K562 (cell line): ENCODE results near the gene CUX1. TPM values are rescaled to one million over a fixed set of nuclear protein-coding genes. Genes with fewer than 3 reads are reported as not detected.

Experiments used
- FOXO4 ChIP-seq: fragments of 450-650 bp; formaldehyde crosslinking; IDR thresholded peaks from 2 replicates; pipeline ENCODE4 v1.4.0; 2020; ENCODE audit warnings: mild to moderate bottlenecking, moderate library complexity
- HDAC1 ChIP-seq, 2 experiments: fragments of 450-650 bp; IDR thresholded peaks; 2 replicates each; pipeline ENCODE4 v1.6.1; 2016 to 2017; ENCODE audit warnings: inconsistent platforms in 1 of 2, mild to moderate bottlenecking in 1 of 2, moderate library complexity in 1 of 2
- JUNB ChIP-seq: fragments of 450-650 bp; formaldehyde crosslinking; conservative IDR thresholded peaks from 2 replicates; pipeline ENCODE4 v1.4.0; 2020; ENCODE audit warnings: mild to moderate bottlenecking
- MNT ChIP-seq, 2 experiments: fragments of 450-650 bp; conservative IDR thresholded peaks; 2 replicates each; pipeline ENCODE4 v1.6.1; 2017; ENCODE audit warnings: mild to moderate bottlenecking in 2 of 2, moderate library complexity in 2 of 2
- NONO ChIP-seq, 2 experiments: fragments of 200-400 bp in 1 of 2; fragments of 450-650 bp in 1 of 2; formaldehyde crosslinking in 1 of 2; IDR thresholded peaks; 2 replicates each; pipeline ENCODE4 v1.6.1; 2017; ENCODE audit warnings: low read depth in 2 of 2, mild to moderate bottlenecking in 2 of 2, moderate library complexity in 2 of 2, low read length in 1 of 2
- SIX5 ChIP-seq, 2 experiments: IDR thresholded peaks; 2 replicates each; pipeline ENCODE4 v1.6.1; 2011; ENCODE audit warnings: low read length in 2 of 2, borderline replicate concordance in 1 of 2, low read depth in 1 of 2, mild to moderate bottlenecking in 1 of 2, moderate library complexity in 1 of 2; ENCODE audit not compliant: insufficient read depth in 1 of 2
- SNAPC5 ChIP-seq: fragments of 250-450 bp; sonication (Bioruptor Pico); IDR thresholded peaks from 2 replicates; pipeline ENCODE4 v1.8.0; 2021; ENCODE audit warnings: moderate library complexity, mild to moderate bottlenecking, inconsistent platforms
- STAT5B ChIP-seq: fragments of 250-450 bp; sonication (Bioruptor Pico); IDR thresholded peaks from 2 replicates; pipeline ENCODE4 v1.8.0; 2021; ENCODE audit warnings: mild to moderate bottlenecking, inconsistent platforms
- ZNF316 ChIP-seq: fragments of 450-650 bp; IDR thresholded peaks from 2 replicates; pipeline ENCODE4 v1.6.1; 2016
- ZNF592 ChIP-seq: fragments of 450-650 bp; IDR thresholded peaks from 2 replicates; pipeline ENCODE4 v1.6.1; 2017; ENCODE audit warnings: antibody characterized with exemption, mild to moderate bottlenecking
- polyA plus RNA-seq, 8 experiments: library from polyadenylated mRNA; depleted of rRNA in 4 of 8; stranded (reverse) in 5 of 8; unstranded in 3 of 8; fragments of >200 nt; fragmentation: Nextera tagmentation in 2 of 8; fragmentation: Illumina TruSeq in 1 of 8; extraction: Ambion mirVana in 2 of 8; extraction: Trizol in 1 of 8; gene quantifications; 2 replicates each; pipeline versions ENCODE4 v1.2.1 to v1.2.3, GENCODE V29; 2011 to 2014; ENCODE audit warnings: inconsistent platforms in 1 of 8, missing spikeins in 1 of 8
- total RNA-seq, 7 experiments: library from RNA; depleted of rRNA in 6 of 7; stranded (reverse); fragments of >200 nt in 6 of 7; fragmentation: Illumina TruSeq in 2 of 7; extraction: Trizol in 2 of 7; gene quantifications; 2 replicates each; pipeline versions ENCODE4 v1.2.1 to v1.2.3, GENCODE V29; 2011 to 2021; ENCODE audit warnings: low replicate concordance in 1 of 7

Gene CUX1
- total and polyA plus RNA-seq, 9 of the 15 experiments (the other 6 are each of a cell fraction or from before 2014, with no cell fraction given) = 3.6 to 55.3 (median 25.2) TPM

- TF ChIP-seq ZNF592 (peak; percentile 53; the same call in 1 of the 2 replicates), FOXO4 (no peak), ZNF316 (no peak), NONO (IDR thresholded peaks at IDR 0.05; ENCODE audit: low read depth in 2 of 2, low read length in 1 of 2) (no peak), JUNB (CRISPR knock-in tag) (no peak), HDAC1 (IDR thresholded peaks at IDR 0.05) (peak in 1 of 2 experiments; percentile 62; a peak in 1 of 4 replicates), STAT5B (CRISPR knock-in tag) (no peak), MNT (conservative IDR thresholded peaks at IDR 0.05) (peak; percentile 59 to 65), SIX5 (IDR thresholded peaks at IDR 0.05; ENCODE audit: borderline replicate concordance in 1 of 2, insufficient read depth in 1 of 2, low read depth in 1 of 2, low read length in 2 of 2) (no peak), SNAPC5 (no peak)
Observed at GRCh38 chr7:101869026-101869900, 51.8 kb downstream of the CUX1 start (continued).
